Measurements from ENCODE around the gene RAB1B.

DNA sequence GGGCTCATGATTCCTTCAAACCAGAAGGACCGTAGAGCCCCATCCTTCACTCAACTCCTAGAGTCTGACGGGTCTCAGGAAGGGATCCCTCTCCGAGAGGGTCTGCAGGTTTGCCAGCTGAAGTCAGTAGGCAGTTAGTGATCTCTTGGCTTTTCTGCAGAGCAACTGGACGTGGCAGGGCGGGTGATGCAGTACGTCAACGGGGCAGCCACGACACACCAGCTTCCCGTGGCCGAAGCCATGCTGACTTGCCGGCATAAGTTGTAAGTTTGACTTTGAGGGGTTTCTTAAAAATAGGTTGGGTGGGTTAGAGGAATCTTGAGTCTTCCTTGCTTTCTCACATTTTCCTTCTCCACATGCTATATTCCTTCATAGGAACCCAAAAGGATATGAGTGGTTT lies 33.3 kb upstream of the RAB1B start:
- TF ChIP-seq, protein P1, sequence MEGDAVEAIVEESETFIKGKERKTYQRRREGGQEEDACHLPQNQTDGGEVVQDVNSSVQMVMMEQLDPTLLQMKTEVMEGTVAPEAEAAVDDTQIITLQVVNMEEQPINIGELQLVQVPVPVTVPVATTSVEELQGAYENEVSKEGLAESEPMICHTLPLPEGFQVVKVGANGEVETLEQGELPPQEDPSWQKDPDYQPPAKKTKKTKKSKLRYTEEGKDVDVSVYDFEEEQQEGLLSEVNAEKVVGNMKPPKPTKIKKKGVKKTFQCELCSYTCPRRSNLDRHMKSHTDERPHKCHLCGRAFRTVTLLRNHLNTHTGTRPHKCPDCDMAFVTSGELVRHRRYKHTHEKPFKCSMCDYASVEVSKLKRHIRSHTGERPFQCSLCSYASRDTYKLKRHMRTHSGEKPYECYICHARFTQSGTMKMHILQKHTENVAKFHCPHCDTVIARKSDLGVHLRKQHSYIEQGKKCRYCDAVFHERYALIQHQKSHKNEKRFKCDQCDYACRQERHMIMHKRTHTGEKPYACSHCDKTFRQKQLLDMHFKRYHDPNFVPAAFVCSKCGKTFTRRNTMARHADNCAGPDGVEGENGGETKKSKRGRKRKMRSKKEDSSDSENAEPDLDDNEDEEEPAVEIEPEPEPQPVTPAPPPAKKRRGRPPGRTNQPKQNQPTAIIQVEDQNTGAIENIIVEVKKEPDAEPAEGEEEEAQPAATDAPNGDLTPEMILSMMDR (IDR thresholded peaks at IDR 0.05) = no peak
- no peak for TF ChIP-seq POLR2A (IDR thresholded peaks at IDR 0.05)
